H9 (cell line): ENCODE data around the gene ENPP5. TPM values are rescaled to one million over a fixed set of nuclear protein-coding genes. Genes with fewer than 3 reads are reported as not detected.

Experiments
- DNase-seq: peaks from one replicate; pipeline ENCODE4 v3.0.0-alpha.2; 2017
- H2AFZ ChIP-seq: one replicate; pipeline ENCODE4 v1.6.1; 2013; ENCODE audit warnings: mild to moderate bottlenecking, low read length, control low read depth, moderate library complexity
- H2AK5ac ChIP-seq: 2 replicates; pipeline ENCODE4 v1.6.1; 2013; ENCODE audit warnings: low read length, control low read depth, mixed read lengths; ENCODE audit not compliant: insufficient read length
- H2BK120ac ChIP-seq: one replicate; pipeline ENCODE4 v1.6.1; 2013; ENCODE audit warnings: low read depth, mild to moderate bottlenecking, low read length, control low read depth, inconsistent platforms; ENCODE audit not compliant: poor library complexity, severe bottlenecking
- H2BK12ac ChIP-seq: 2 replicates; pipeline ENCODE4 v1.6.1; 2013; ENCODE audit warnings: low read length, control low read depth, mixed read lengths, low read depth; ENCODE audit not compliant: insufficient read length
- H2BK15ac ChIP-seq: 2 replicates; pipeline ENCODE4 v1.6.1; 2013; ENCODE audit warnings: low read depth, low read length, control low read depth
- H2BK20ac ChIP-seq: one replicate; pipeline ENCODE4 v1.6.1; 2013; ENCODE audit warnings: low read depth, mild to moderate bottlenecking, low read length, control low read depth, inconsistent platforms; ENCODE audit not compliant: poor library complexity, severe bottlenecking
- H2BK5ac ChIP-seq: 2 replicates; pipeline ENCODE4 v1.6.1; 2013; ENCODE audit warnings: low read length, control low read depth, mixed read lengths; ENCODE audit not compliant: insufficient read length
- H3K14ac ChIP-seq: 2 replicates; pipeline ENCODE4 v1.6.1; 2013; ENCODE audit warnings: low read length, control low read depth; ENCODE audit not compliant: insufficient read depth
- H3K18ac ChIP-seq: 2 replicates; pipeline ENCODE4 v1.6.1; 2013; ENCODE audit warnings: low read depth, mild to moderate bottlenecking, mixed read lengths, low read length, control low read depth; ENCODE audit not compliant: insufficient read length
- H3K23ac ChIP-seq: 2 replicates; pipeline ENCODE4 v1.6.1; 2013; ENCODE audit warnings: low read length, control low read depth, mixed read lengths, low read depth; ENCODE audit not compliant: insufficient read length
- H3K23me2 ChIP-seq: 2 replicates; pipeline ENCODE4 v1.6.1; 2013; ENCODE audit warnings: low read depth, mild to moderate bottlenecking, mixed read lengths, low read length, control low read depth; ENCODE audit not compliant: insufficient read length, poor library complexity, severe bottlenecking
- H3K27ac ChIP-seq: 2 replicates; pipeline ENCODE4 v1.5.1; 2013; ENCODE audit warnings: low read length, control low read depth, mixed read lengths, low read depth; ENCODE audit not compliant: insufficient read length
- H3K27me3 ChIP-seq: 2 replicates; pipeline ENCODE4 v1.6.1; 2013; ENCODE audit warnings: low read length, control low read depth, inconsistent platforms; ENCODE audit not compliant: insufficient read depth
- H3K4ac ChIP-seq: 2 replicates; pipeline ENCODE4 v1.6.1; 2013; ENCODE audit warnings: low read depth, mild to moderate bottlenecking, control low read depth, inconsistent platforms, low read length, moderate library complexity
- H3K4me1 ChIP-seq: 2 replicates; pipeline ENCODE4 v1.6.1; 2013; ENCODE audit warnings: low read length, control low read depth, inconsistent platforms; ENCODE audit not compliant: insufficient read depth
- H3K4me2 ChIP-seq: 2 replicates; pipeline ENCODE4 v1.6.1; 2013; ENCODE audit warnings: low read length, control low read depth, mixed read lengths; ENCODE audit not compliant: insufficient read length, insufficient read depth
- H3K56ac ChIP-seq: 2 replicates; pipeline ENCODE4 v1.6.1; 2013; ENCODE audit warnings: low read depth, mild to moderate bottlenecking, mixed read lengths, low read length, control low read depth; ENCODE audit not compliant: insufficient read length
- H3K79me1 ChIP-seq: 2 replicates; pipeline ENCODE4 v1.6.1; 2013; ENCODE audit warnings: low read depth, mild to moderate bottlenecking, moderate library complexity, low read length, control low read depth, inconsistent platforms; ENCODE audit not compliant: insufficient read depth, poor library complexity, severe bottlenecking
- H3K79me2 ChIP-seq: 2 replicates; pipeline ENCODE4 v1.6.1; 2013; ENCODE audit warnings: low read length, control low read depth, inconsistent platforms; ENCODE audit not compliant: insufficient read depth
- H3K9ac ChIP-seq: 2 replicates; pipeline ENCODE4 v1.6.1; 2013; ENCODE audit warnings: low read length, control low read depth, mixed read lengths; ENCODE audit not compliant: insufficient read length; ENCODE audit errors: extremely low read depth
- H3K9me3 ChIP-seq: one replicate; pipeline ENCODE4 v1.6.1; 2013; ENCODE audit warnings: low read depth, low read length, inconsistent platforms; ENCODE audit not compliant: control insufficient read depth
- H3T11ph ChIP-seq: one replicate; pipeline ENCODE4 v1.6.1; 2013; ENCODE audit warnings: mild to moderate bottlenecking, low read length, control low read depth, inconsistent platforms
- H4K20me1 ChIP-seq: one replicate; pipeline ENCODE4 v1.6.1; 2013; ENCODE audit not compliant: control insufficient read depth, insufficient read length, insufficient read depth
- H4K5ac ChIP-seq: 2 replicates; pipeline ENCODE4 v1.6.1; 2013; ENCODE audit warnings: low read depth, mild to moderate bottlenecking, mixed read lengths, low read length, control low read depth; ENCODE audit not compliant: insufficient read length
- H4K8ac ChIP-seq: replicated peaks from 2 replicates; pipeline ENCODE4 v1.6.1; 2013; ENCODE audit warnings: low read length, control low read depth, mixed read lengths, low read depth; ENCODE audit not compliant: insufficient read length
- H4K91ac ChIP-seq: 2 replicates; pipeline ENCODE4 v1.6.1; 2013; ENCODE audit warnings: low read depth, mild to moderate bottlenecking, moderate library complexity, mixed read lengths, low read length, control low read depth; ENCODE audit not compliant: insufficient read length
- H3K27ac Mint-ChIP-seq, 3 experiments: 2 replicates in 2 of 3; 3 replicates in 1 of 3; pipeline ENCODE4 v1.8.0; 2020 to 2021; ENCODE audit warnings: mixed read lengths in 3 of 3, mild to moderate bottlenecking in 1 of 3, moderate library complexity in 1 of 3
- H3K27me3 Mint-ChIP-seq: 2 replicates; pipeline ENCODE4 v1.8.0; 2021; ENCODE audit warnings: low read depth, mild to moderate bottlenecking, moderate library complexity, mixed read lengths
- H3K36me3 Mint-ChIP-seq, 3 experiments: 2 replicates in 2 of 3; 3 replicates in 1 of 3; pipeline ENCODE4 v1.8.0; 2020 to 2021; ENCODE audit warnings: low read depth in 3 of 3, mixed read lengths in 3 of 3; ENCODE audit not compliant: insufficient read depth in 1 of 3
- H3K4me1 Mint-ChIP-seq, 2 experiments: 2 replicates each; pipeline ENCODE4 v1.8.0; 2020; ENCODE audit warnings: mixed read lengths in 2 of 2
- H3K4me3 Mint-ChIP-seq, 2 experiments: 2 replicates in 1 of 2; 3 replicates in 1 of 2; pipeline ENCODE4 v1.8.0; 2020 to 2021; ENCODE audit warnings: mild to moderate bottlenecking in 2 of 2, mixed read lengths in 2 of 2, moderate library complexity in 1 of 2
- H3K9me3 Mint-ChIP-seq, 2 experiments: 2 replicates in 1 of 2; 3 replicates in 1 of 2; pipeline ENCODE4 v1.8.0; 2020; ENCODE audit warnings: mild to moderate bottlenecking in 2 of 2, mixed read lengths in 2 of 2, moderate library complexity in 1 of 2
- CTCF ChIP-seq: fragments of 200-600 bp; sonication (generic); conservative IDR thresholded peaks from 3 replicates; pipeline ENCODE4 v1.8.0; 2021; ENCODE audit warnings: antibody characterized with exemption, mild to moderate bottlenecking
- WGBS: extraction: QIAGEN DNeasy Blood & Tissue Kit; methylation state at CpG from one replicate; pipeline ENCODE4 v1.1.7; 2013; ENCODE audit warnings: missing lambda C conversion rate, low lambda C conversion rate, mixed read lengths; ENCODE audit not compliant: insufficient read length; ENCODE audit errors: extremely low coverage; 5-methylcytosine and 5-hydroxymethylcytosine counted together
- total RNA-seq: library from RNA; stranded (reverse); gene quantifications from 2 replicates; pipeline ENCODE4 v1.2.1, GENCODE V29; 2021

The ENPP5 gene
- total RNA-seq, 1 experiment from 2014 or later, result 4.6 TPM

- Histone ChIP-seq H4K91ac (no peak overlapping the region), H3K79me2 (no peaks in the 10 kb centered on the region), H3K56ac (no peak overlapping the region), H3K79me1 (no peaks in the 10 kb centered on the region), H2BK12ac (no peak overlapping the region), H2BK20ac (no peak overlapping the region), H3K27me3 (no peaks in the 10 kb centered on the region), H2AFZ (no peak overlapping the region), H3K9ac (no peak overlapping the region), H3K4me2 (no peak overlapping the region), H3K14ac (no peak overlapping the region), H2AK5ac (no peak overlapping the region), H2BK5ac (no peak overlapping the region), H3K23ac (no peak overlapping the region), H3T11ph (no peak overlapping the region), H4K8ac (no peak overlapping the region), H3K23me2 (no peaks in the 10 kb centered on the region), H3K4me1 (no peaks in the 10 kb centered on the region), H2BK15ac (no peak overlapping the region), H4K20me1 (no peaks in the 10 kb centered on the region), H2BK120ac (no peak overlapping the region), H3K4ac (no peak overlapping the region), H3K18ac (no peak overlapping the region), H3K27ac (no peak overlapping the region), H4K5ac (no peak overlapping the region), H3K9me3 (no peaks in the 10 kb centered on the region)
- no peaks in the 10 kb centered on the region for H3K36me3 Mint-ChIP-seq
- no peak for DNase-seq
- peaks cover 2% of the 10 kb centered on the region for H3K27me3 Mint-ChIP-seq
- H3K4me3 Mint-ChIP-seq, result no peak overlapping the region
- no peak for TF ChIP-seq CTCF
- no peaks in the 10 kb centered on the region for H3K9me3 Mint-ChIP-seq
- H3K27ac Mint-ChIP-seq, result no peak overlapping the region
- no CpG with 5 or more reads among the region's 3 CpGs for WGBS
- H3K4me1 Mint-ChIP-seq, result no peaks in the 10 kb centered on the region
These were observed 36.4 kb upstream of the ENPP5 start for GRCh38 chr6:46207174-46207573.
